Stimulated activated CD8-positive, alpha-beta memory T cell treated with anti-CD3 and anti-CD28 coated beads, Interleukin-12 subunit alpha, Interleukin-12 subunit beta, amount 100 ng/mL, for 4 hours (primary cell): Measurements from ENCODE around the gene SLC9C1.
A peak's percentile ranks its signal among the peaks of the same experiment; 100 is the strongest.

ENCODE experiments used
- DNase-seq: peaks from one replicate; pipeline ENCODE4 v3.0.0-alpha.2; 2020; ENCODE audit warnings: low read depth

Gene SLC9C1

DNA sequence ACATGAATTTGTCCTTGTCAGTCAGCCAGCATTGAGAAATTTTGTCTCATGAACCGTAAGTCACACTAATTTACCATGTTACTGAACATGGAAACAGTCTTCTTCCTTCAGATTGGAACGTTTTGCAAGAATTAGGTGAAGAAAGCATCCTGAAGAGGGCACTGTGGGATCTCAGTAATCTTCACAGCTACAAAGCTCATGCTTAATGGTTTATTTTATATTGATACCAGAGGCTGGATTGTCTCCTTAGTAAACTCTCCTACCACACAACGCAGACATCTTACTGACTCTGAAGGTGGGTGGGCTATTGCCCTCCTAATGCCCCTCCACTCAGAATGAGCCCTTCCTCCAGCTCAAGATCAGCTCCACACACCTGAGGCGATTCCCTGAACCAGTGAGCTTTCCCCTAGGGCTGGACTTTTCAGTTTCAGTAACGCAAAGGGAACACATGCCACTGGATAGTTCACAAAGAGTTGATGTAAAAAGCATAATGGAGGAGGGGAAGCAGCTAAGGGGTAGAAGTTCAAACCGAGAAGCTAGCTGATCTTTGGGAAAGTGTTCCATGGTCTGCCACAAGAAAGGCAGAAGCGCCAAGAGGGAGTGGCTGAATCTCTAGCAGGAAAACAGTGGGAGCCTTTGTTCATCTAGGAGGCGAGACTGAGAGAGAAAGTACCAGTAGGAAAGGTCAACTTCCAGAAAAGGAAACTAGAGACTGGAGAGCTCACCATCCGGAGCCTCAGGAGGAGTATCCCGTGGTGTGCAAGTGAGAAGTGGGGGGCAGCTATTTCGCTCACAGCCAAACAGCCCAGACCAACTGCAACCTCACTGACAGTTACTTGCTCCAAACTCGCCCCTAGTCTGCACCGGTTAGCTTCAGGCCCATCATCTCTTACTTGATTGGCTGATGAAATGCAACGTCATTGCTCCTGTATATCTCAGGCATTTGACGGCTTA lies at the start of gene SLC9C1:
Gene SLC9C1, minus strand, starts transcription at position 849 of the 954 bp plus-strand sequence. CDS start 7,425 bp downstream, outside the sequence.
- no peak for DNase-seq

DNA sequence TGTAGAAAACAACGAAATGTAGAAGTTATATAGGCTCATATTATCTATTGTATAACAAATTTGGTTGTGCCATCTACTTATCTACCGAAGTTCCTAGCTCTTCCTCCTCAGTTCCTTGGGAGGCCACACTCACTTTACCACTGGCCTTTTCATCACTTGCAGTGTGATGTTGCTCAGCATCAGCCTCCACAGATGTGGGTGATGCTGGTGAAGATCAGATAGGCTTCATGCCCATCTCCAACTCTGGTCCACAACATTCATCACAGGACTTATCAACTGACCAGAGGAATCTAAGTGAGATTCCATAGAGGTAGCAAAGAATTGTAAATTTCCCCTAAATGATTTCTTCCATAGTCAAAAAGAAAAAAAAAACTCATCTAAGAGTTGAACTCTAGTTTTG lies 47.4 kb upstream of the SLC9C1 start:
- DNase-seq = no peak

DNA sequence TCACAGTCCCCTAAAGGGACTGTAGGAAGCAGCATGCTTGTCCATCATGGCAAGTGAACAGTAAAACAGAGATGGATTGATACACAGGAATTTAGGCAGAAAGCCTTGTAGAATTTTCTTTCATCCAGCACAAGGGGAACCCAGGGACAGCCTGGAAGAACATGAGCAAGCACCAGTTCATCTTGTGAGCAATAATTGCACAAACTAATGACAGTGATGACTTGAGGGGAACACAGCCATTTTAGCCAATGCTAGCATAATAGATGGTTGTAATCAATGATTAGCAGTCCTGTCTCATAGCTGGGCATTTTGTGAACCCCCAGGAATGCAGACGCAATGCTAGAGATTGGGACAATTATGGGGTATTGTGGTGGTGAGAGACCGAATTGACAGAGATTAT lies 45.6 kb upstream of the SLC9C1 start:
- no peak for DNase-seq

DNA sequence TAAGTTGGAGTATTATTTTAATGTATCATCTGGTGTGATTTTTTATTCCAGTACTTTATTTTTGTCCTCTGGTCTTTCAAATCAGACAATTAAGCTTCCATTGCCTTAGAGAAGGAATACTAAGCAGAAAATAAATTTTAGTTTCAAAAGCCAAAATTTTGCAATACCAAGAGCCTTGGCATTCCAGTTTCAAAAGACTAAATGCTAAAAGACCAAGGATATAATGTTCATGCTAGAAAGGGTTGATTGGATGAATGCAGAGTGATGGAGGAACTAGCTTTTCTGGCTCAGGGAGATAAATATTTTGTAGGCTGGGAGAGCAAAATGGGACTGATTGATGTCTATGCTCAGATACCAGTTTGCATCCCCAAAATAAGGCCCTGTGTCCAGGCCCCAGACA lies 45.1 kb upstream of the SLC9C1 start:
- no peak for DNase-seq

- DNase-seq = no peak
Measured at GRCh38 chr3:112338727-112339056, 44.7 kb upstream of the SLC9C1 start.

- DNase-seq = no peak
Measured at GRCh38 chr3:112338021-112338726, 44.2 kb upstream of the SLC9C1 start.

GRCh38 chr3:112335434-112335781 lies 41.4 kb upstream of the SLC9C1 start:
- DNase-seq = no peak

DNA sequence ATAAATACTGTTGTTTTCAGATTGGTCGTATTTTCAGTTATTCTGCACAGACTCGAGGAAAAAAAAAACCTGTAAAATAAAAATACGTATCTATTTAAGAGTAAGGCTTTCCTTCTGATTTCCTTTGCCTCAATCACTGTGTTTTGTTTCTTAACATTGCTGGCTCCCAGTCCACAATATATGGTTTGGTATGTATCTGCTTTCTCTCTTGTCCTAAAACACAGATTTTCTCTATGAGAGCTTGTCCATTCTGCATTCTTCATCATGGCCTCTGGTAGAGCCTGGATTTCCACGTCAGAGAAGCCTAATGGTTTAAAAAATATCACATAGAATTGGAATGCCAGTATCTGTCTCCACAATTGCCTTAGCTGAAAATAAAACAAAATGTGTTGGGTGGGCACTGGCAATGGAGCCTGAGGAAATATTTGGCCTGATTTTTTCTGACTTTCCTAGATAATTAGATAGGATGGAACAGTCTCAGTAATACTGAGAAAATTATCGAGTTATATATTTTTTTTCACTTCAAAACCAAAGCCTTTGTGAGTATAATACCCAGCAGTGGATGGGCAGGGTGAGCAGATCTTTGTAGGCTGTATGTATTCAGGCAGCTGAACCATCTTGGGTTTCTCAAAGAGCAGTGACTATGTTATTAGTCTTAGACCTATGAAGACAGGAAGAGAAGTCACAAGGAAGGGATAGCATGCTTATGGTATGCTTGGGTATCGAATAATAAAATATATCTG lies 40.8 kb upstream of the SLC9C1 start:
- no peak for DNase-seq

DNA sequence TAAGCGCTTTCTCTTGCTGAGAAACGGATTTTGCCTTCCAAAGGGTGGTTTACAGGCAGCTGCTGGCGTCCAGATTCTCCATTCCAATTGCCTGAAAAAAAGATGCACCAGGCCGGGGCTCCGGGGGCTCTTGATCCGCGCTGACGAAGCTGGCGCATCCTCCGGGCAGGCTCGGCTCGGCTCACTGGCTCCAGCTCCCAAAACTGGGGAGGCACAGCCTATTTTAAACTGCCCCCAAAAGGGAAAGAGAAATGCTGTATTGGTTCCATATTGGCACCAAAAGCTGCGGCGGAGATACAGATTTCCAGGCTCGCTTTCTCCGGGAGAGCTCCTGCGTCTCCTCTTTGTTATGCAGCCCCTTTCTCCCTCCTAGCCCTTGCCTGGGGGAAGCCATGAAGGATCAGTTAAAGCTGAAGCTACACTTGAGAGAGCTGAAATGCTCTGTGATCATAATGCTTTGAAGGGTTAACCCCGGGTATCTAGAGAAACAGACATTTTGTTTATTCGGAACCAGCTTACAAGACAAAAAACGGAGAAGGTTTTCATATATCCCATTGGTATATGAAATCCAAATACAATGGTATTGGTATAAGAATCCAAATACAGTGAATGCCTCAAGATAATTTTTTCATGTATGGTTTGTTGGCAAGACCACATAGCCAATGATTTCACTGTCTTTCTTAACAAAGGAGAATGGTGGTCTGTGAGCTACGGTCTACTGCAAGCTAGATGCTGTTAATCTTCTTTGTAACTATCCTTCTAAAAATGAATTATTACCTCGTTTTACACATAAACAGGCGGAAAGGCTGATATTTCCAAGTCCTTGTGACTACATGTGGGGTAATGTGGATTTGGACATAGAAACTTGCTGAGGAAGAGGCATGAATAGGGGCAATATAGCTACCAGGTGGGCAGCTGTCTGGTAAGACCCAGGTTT lies 39.6 kb upstream of the SLC9C1 start:
- no peak for DNase-seq

DNA sequence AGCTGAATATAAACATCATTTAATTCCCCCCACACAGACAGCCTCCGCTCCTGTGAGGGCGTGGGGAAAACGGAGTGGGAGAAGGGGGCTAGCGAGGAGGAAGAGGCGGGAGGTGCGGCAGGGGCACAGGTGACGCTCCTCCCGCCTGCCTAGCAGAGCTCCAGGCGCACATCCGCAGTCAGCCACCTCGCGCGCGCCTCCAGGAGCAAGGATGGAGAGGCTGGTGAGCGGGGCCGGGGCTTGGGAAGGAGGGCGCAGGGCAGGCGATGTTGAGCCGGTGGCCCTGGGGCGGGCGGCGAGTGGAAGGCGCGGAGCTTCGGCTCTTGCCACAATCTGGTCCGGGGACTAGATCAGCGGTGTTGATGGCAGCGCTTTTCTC lies 39.0 kb upstream of the SLC9C1 start, which contains the start of gene CD200:
Gene CD200, plus strand, starts transcription at position 155 of the 379 bp plus-strand sequence. Its CDS starts 57 bp downstream, at position 212.
- DNase-seq = peak; percentile 17

GRCh38 chr3:112331851-112332250 lies 37.8 kb upstream of the SLC9C1 start:
- no peak for DNase-seq

GRCh38 chr3:112327371-112327951 lies 33.4 kb upstream of the SLC9C1 start:
- no peak for DNase-seq

GRCh38 chr3:112321867-112322652 lies 28.0 kb upstream of the SLC9C1 start:
- DNase-seq = no peak

DNA sequence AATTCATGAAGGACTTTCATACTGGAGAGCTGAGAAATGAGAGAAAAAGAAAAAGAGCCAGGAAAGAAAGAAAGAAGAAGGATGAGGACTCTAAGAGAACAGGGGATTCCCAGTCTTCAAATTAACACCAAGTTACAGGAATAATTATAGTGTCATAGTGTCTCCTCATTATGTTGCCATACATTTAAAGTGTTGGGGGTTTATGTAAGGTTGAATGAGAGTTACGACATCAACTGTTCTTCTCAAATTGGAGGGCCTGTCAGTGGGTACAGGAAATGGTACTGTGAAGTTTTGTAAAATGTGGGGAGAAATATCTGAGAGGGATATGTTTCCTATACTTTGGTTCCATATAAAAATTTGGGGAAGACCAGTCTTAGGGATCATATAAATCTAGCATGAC lies 26.7 kb upstream of the SLC9C1 start:
- no peak for DNase-seq

DNA sequence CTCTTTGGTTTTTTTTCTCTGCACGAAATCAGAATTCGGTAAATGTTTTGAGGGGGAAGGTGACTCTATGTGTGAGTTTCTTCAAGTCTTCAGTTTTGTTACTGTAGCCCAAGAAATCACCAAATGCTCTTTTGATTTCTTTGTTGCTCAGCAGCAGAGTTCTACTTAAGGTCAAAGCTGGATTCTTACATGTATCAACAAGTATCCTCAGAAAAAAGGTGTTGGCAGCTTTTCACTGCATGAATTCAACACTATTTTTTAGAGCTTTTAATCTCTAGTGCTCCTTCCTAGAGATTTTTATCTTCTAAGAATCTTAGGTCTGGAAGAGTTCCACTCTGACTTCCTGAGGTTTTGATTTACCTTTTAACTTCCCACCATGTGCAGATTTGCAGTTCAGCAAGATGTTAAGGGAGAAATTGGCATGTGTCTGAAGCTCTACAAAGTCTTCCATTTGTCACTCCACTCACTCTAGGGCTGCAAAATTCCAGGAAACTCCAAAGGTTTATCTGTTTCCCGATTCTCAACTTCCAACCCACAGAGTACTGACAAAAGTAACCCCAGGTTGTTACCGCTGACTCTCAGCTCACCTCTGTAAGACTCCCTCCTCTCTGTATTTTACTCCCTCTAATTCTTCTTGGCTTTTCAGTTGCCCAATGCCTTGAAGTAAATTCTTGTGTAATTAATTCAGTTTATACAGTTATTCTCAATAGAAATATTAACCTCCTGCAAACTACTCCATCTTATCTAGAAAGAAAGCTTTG lies 25.7 kb upstream of the SLC9C1 start:
- DNase-seq = no peak

DNA sequence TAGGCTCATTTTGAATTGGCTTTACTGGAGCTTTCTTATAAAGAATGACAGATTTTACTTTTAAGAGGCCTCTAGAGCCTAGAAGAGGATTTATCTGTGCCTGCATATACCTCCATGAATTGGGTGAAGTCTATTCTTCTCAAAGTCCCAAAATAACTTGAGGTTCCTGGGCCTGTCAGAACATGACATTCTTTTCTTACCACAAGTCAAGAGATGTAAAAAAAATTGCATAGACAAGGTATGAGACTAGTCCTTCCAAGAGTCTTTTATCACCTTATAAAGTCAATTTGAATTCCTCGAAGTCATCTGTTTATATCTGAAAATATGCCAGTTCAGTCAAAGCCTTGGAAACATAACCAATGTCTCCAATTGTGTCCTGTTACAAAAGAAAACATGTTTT lies 21.8 kb upstream of the SLC9C1 start:
- no peak for DNase-seq

DNA sequence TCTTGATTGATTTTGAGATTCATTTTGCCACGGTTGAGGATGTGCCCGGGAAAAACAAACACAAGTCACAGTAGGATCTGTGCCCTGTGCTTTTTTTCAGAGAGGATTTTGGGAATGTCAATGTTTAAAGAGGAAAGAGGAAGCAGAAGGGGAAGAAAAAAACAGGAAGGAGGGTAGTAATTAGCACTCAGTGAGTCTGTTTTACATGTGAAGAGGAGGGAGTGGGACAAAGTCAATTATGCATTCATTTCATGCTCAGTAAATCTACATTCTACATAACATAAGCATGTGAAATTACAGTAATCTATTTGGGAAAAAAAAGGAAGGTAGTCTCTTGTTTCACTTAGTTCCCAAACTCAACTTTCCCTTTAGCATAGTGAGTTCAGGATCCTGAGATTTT lies 20.6 kb upstream of the SLC9C1 start:
- no peak for DNase-seq

DNA sequence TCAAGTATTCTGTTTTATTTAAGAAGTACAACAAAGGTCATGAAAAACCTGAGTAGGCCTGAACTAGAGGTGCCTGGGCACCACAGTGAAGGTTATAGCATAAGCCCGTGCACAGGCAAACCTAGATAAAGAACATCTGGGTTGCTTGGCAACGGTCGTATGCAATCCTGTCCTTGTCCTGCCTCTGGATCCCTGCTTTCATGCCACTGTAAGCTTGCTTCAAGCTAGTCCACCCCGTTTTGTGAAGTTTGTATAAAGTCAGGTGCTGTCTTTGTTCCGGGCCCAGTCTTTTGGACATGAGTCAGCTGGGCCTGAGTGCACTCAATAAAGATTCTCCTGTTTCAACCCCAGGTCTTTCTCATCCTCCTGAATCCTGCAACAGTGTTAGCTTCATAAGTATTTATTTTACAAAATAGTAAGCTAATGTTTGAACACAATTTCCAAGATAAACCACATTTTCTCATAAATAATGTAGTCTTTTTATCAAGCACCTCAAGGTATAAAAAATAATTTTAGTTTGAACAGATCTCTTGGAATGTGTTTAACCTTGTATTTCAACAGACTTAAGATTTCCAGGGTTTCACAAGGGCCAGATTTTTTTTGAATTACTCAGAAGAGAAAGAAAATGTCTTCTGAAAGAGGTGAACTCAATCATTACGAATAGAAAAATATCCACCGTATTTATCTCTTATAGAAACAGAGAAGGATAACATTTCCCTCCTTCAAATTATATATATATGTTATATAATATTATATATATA lies 14.3 kb upstream of the SLC9C1 start:
- DNase-seq = no peak

DNA sequence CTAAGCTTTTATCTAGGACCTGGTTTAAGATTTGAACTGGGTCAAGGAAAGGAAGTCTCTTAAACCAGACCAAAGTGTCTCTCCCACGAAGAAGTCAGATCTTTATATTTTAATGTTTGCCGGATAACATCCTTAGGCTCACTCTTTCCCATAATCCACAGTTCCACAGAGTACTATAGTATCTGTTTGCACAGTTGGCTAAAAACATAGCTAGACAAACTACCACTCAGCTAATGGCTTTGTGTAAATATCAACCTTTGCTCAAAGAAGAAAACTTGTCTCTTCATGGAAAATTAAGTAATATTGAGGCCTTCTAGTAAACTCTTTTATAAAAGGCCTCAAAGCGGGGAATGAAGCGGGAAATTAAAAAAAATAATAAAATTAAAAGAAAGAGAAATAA lies 13.5 kb upstream of the SLC9C1 start:
- no peak for DNase-seq
